ENCODE measurements around the gene MAGI2.

MAGI2 gene

DNA sequence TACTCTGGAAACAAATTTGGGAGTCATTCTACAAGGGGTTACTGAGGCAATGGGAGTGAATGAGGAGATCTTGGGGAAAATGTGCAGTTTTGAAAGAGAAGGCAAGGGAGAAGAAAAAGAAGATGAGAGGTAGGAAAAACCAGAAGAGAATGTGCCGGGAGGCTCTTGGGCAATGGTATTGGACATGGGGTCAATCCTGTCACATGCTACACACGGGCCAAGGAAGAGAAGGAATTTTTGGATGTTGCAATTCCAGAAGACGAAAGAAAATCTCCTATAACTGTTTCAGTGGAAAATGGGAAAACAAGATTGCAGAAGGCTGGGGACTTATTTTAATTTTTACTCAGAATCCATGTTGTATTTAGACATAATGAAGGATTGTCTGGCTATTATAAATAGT lies 1039.9 kb downstream of the MAGI2 start:
- DNase-seq (ENCODE audit: low read depth): no peak

DNA sequence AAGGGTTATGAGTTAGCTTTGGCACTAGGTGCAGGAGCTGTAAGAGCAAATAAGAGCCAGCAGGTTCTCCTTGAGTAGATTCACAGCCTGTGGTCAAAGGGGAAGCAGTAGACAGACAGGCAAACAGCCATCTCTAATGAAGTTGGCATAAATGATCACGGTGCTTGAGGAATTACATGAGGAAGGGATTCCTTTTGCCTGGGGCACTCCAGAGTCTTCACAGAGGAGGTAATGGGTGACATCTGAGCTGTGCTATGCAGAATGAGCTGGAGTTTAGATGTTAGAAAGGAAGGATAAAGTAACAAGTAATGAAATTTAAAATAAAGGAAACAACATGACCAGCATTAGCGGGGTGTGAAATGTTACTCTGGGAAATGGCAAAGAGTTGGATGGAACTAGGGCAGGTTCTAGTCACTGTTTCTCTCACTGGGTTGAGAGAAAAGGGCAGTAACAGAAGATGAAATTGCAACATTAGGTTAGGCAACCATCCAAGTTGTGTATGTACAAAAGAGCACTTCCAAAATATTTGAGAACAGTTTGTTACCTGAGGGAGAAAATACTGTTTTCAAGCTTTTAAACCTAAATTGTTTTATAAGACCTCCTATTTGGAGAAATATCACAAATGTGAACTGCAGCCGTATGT lies 1041.1 kb downstream of the MAGI2 start:
- no peak for DNase-seq (ENCODE audit: low read depth)

DNA sequence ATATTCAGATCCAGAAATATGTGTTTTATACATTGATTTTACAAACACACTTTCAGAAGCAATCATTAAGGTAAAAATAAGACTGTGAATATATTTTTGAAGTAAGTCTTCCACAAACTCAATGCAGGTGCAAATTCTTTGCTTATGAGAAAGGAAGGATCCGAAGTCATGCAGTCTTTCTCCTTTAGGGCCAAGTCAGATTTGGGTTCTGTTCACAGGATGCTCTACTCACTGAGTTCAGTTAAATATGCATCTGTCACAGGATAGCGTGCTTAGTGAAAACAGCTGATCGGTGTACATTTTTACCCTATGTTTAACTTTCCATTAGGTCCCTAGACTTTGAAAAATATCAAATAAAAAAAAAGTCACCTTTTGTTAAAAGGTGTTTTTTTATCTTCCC lies 1046.4 kb downstream of the MAGI2 start:
- DNase-seq (ENCODE audit: low read depth): no peak

DNA sequence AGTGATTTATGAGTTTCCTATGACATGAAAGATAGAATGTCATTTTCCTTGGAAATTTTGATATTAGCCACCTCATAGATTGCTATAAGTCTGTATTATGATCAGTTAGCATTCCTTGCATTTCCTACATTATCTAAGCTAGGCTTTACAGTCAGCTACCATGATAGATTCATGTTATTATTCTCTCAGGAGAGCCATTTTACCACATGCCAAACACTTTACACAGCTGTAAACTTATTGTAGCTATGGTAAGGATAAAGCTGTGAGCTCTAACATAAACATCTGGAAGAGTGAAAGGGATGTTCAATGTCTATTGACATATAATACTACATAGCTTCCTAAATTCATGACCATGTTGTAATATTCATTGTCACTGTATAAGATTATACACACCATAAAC lies 1046.9 kb downstream of the MAGI2 start:
- no peak for DNase-seq (ENCODE audit: low read depth)

DNA sequence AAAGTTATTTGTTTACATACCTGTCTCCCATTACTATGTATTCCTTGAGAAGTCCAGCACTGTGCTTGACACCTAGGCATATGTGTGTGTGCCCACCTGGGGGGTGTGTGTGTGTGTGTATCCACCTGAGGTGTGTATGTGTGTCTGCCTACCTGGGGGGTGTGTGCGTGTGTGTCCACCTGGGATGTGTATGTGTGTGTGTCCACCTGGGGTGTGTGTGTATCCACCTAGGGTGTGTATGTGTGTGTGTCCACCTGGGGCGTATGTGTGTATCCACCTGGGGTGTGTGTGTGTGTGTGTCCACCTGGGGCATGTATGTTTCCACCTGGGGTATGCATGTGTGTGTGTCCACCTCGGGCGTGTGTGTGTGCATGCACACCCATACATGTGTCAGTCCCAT lies 1051.4 kb downstream of the MAGI2 start:
- no peak for DNase-seq (ENCODE audit: low read depth)

DNA sequence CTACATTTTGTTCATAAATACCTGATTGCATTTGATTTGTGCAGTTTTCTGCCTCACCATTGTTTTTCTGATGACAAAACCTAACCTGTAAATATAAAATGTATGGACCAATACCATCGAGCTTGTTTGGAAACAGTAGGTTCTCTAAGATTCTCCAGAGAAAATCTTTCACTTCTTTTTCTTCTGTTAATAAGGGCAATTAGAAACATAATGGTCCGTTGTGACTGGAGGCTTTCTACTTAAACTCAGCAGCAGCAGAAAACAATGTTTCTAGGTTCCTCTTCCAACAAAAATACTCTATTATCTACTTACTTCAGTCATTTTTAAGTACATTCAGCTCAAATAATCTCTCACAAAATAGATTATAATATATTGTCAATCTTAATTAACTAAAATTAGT lies 1053.4 kb downstream of the MAGI2 start:
- DNase-seq (ENCODE audit: low read depth): no peak

DNA sequence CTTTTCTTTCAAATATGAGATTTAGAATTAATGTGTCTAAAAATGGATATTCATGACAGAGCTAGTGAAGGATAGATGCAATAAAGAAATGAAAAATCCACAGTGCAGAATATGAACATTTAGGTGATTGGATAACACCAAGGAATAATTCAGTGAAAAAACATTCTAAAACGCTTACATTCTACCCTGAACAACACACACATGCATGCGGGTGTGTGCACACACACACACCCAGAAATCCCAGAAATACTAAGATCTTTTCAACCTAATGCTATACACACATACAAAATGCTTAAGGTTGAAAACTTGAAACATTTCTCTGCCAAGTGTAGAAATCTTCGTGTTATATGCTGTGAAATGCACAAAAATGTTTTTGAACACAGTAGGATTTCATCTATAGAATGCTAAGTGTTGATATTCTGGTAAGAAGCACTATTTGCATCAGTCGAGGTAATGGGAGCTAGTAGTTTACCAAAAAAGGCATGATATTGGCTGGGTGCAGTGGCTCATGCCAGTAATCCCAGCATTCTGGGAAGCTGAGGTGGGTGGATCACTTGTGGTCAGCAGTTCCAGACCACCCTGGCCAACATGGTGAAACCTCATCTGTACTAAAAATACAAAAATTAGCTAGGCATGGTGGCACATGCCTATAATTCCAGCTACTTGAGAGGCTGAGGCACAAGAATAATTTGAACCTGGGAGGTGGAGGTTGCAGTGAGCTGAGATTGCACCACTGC lies 1054.3 kb downstream of the MAGI2 start:
- DNase-seq (ENCODE audit: low read depth): no peak

DNA sequence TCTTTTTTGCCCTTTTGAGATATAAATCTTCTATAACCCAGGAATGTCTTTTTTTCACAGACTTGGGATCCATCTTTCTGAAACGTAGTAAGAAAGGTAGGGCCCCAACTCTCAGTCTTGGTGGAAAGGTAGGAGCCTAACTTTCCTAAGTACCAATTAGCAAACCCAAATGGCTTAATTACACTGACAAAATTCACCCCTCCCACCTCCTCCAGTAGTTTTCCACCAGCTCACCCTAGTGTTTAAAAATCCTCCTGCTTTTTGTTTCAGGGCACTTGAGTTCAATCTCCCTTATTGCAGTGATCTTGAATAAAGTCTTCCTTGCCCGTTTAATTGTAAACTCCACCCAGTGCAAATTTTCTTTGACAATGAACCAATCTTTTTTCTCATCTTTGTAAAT lies 1054.9 kb downstream of the MAGI2 start:
- DNase-seq (ENCODE audit: low read depth): no peak

DNA sequence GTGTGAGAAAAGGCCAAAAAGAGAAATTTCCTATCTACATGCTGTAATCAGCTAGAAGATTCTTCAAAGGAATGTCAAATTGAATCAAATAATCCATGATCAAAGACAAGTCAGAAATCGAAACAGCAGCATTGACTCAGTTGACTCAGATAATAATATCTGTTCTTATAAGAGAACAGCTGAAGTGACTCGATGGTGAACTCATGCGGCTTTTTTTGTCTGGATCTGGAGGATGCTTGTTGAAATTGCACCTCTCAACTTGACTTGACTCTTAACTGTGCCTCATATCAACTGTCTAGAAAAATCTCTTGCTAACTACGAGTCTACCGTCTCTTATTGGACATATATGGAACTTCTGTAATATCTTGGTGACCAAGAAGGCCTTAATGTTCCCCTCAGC lies 1055.4 kb downstream of the MAGI2 start:
- DNase-seq (ENCODE audit: low read depth): no peak

DNA sequence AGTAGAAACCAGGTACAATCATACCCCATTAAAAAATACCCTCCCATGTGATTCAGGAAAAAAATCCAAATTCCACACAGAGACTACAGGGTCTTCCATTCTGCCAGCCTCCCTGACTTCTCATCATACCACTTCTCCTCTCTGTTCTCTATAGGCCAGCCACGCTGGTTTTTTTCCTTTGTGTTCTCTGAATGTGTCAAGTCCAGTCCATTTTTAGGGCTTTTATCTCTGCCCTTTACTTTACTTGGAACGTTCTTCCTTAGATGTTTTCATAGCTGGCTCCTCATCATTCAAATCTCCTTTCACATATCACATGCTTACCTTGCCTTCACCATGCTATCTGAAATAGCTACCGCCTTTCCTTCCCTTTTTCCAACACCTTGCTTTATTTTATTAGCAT lies 1057.3 kb downstream of the MAGI2 start:
- DNase-seq (ENCODE audit: low read depth): no peak

DNA sequence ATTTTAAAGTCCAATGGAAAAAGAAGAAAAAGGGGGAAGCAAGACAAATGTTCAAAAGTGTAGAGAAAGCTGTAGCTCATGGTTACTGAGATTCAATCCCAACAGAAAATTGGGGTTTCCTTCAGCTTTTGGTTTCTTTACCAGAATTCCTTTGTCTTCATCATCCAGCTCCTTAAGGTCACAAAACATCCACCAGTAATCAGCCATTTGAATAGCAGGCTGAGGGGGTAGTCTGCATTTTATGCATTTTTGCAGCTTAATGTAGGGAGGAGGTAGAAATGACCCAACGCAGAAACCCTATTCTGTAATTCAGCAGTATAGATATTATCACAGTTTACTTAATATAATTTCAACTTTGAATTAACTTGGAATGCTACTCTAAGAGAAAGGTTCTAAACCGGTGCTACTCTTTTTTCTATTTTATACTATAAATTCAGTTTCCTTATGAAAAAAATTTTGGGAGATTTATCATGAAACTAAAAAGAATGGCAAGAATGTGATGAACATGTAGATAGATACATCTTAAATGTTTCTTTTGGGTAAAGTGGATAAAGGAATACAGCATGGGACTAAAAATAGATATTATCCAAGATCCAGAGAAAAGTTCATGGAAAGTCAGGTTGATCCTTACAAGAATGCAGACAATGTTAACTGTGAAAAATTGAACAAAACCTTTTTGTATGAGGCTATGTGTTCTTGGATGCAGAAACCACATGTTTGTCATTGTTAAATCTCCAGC lies 1058.0 kb downstream of the MAGI2 start:
- no peak for DNase-seq (ENCODE audit: low read depth)

DNA sequence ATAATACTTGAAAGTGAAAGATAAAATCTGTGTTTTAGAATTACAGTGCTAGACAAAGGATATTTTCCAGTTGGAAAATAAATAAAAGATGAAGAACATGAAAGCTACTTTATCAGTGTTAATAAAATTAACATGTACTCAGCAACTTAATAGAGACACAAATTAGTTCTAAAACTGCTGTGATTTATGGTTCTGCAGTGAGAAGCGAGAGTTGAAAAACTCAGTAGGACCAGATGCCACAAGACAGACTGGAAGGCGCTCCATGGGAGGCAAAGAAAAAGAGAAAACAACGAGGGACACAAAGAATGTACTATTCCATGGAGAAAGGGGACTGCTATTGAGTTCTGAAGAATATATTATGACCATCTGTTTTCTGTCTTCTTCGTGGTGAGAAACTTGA lies 1064.4 kb downstream of the MAGI2 start:
- DNase-seq (ENCODE audit: low read depth): no peak

DNA sequence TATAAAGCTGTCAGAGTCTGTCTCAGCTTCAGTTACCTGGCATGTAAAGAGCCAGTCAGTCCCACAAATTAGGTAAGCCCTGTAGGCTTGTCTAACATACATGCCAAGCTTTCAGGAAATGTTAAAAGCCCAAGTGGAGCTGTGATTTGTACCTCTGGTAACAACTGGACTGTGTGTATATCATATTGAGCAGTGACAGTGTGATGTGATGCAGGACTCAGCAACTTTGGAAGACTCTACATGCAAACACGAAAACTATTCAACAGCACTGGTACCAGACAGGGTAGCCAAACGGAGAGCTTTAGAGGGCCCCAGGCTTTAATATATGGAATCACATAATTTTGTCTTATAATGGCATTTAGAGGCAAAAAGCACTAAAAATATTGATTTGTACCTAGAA lies 1066.9 kb downstream of the MAGI2 start:
- DNase-seq (ENCODE audit: low read depth): no peak

DNA sequence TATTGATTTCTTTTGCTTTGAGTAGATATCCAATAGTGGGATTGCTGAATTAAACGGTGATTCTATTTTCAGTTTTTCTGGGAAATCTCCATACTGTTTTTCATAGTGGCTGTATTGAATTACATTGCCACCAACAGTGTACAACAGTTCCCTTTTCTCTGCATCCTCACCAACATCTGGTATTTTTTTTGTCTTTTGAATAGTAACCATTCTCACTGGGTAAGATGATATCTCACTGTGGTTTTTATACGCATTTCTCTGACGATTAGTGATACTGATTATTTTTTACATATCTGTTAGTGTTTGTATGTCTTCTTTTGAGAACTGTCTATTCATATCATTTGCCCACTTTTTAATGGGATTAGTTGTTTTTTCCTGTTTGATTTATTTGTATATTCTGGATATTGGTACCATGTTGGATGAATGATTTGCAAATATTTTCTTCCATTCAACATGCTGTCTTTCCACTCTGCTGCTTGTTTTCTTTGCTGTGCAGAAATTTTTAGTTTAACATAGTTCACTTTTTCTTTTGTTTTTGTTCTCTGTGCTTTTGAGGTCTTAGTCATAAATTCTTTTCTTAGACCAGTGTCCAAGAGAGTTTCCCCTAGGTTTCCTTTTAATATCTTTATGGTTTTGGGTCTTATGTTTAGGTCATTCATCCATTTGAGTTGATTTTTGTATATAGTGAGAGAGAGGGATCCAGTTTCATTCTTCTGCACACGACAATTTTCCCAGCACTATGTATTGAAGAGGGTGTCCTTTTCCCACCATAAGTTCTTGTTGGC lies 1070.2 kb downstream of the MAGI2 start:
- no peak for DNase-seq (ENCODE audit: low read depth)

DNA sequence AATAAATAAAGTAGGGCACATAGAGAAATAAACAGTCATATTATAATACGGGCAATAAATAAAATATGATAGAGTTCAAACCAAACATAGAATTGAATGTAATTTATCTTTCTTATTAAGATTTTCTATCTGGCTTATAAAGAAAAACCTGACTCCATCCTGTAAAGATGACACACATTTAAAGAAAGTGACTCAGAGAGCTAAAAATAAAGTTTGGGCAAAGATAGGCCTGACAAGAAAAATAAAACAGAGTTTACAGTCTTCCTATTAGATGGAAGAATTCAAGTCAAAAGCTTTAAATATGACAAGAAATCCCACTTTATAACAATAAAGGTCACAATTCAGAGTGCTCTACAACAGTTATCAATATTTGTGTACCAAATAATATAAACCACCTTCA lies 1074.3 kb downstream of the MAGI2 start:
- DNase-seq (ENCODE audit: low read depth): no peak

DNA sequence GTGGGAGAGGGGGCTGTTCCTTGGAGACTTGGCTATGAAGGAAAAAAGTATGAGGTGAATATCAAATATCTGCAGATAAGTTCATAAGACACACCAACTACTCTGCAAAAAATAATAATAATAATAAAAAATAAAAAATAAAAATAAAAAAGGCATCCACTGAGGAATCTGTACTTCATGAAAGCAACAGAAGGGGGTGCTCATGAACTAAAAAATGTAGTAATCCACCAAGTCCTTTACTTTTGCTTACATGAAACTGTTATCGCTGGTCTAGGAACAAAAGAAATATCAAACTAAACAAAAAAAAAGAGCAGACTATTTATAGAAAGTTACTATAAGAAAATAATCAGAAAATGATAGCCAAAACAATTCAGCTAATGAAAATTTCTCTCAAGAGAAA lies 1075.9 kb downstream of the MAGI2 start:
- DNase-seq (ENCODE audit: low read depth): no peak

DNA sequence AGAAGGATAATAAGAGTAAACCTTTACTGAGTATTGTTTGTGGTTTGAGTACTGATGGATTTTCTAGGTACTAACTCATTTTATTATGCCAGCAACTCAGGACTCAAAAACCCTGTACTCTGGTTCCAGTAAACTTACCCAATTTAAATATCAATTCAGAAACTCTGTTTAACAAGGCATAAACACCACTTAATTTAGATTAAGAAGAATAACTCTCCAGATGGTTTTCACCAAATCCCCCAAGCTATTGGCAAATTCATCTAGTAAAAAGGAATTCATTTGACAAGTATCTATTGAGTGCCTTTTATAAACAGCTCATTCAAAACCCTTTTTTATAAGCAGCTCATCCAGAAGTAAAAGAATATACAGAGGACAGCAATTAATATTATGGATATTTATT lies 1082.5 kb downstream of the MAGI2 start:
- DNase-seq (ENCODE audit: low read depth): no peak

DNA sequence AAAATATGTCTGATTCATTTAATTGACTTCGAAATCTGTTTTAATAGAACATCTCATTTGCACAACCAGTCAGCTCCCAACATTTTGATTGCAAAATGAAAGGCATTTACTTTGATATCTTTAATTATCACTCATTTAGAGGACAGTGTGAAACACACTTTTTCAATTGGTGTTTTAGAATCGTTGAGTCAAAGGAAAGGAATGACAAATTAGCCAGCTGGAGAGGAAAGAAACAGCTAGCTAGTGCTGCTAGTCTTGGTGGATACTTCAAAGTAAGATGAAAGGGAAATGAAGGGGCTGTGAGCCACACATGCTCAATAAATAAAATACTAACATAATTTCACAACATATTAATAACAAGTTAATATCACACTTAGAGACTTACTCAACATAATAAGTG lies 1084.7 kb downstream of the MAGI2 start:
- DNase-seq (ENCODE audit: low read depth): no peak

DNA sequence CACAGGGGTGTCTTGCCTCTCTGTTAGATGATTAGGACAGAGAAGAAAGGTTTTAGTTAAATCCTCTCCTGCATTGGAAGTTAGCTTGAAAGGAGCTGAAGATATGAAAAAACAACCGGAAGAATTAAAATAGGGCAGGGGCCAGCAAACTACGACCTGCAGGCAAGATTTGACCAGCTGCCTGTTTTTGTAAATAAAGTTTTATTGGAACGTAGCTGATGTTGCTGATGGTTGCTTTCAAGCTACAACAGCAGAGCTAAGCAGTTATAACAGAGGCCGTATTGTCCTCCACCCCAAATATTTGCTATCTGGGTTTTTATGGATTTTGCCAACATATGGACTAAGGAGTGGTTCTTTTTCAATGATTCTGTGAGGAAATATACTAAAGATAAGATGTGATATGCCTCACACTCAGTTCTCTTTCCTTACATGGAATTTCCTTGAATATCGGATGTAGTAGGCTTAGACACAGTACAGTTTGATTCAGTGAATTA lies 1086.1 kb downstream of the MAGI2 start:
- no peak for DNase-seq (ENCODE audit: low read depth)

DNA sequence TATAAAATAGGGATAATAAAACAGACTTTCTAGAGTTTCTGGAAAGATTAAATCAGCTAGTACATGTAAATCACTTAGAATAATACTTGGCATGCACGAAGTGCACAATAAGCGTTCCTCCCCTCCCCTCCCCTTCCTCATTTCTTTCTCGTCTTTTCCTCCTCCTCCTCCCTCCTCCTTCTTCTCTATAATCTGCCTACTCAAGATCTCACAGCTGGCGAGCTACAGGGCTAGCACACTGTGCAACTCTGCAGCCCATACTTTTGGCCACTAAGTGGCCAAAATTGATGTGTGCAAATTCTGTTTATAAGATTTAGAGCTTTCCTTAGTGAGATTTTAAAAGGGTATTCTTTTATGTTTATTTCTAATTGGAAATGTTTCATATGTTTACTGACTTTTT lies 1089.6 kb downstream of the MAGI2 start:
- no peak for DNase-seq (ENCODE audit: low read depth)

DNA sequence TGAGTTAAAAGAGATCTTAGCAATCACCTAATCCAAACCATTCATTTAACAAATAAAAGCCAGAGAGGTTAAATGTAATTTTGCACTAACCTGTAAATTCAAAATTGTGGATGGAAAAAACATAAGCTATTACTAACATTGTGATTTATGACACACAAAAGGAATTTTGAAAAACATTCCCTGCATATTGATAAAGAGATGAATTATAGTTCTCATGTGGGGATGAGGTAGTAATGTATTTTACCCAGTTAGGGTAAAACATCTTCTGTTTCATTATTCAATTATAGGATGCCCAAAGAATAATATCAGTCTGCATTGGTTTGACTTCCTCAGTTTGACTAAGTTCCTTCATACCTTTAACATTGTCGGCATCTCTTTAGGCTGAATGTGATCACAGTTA lies 1093.6 kb downstream of the MAGI2 start:
- DNase-seq (ENCODE audit: low read depth): no peak

DNA sequence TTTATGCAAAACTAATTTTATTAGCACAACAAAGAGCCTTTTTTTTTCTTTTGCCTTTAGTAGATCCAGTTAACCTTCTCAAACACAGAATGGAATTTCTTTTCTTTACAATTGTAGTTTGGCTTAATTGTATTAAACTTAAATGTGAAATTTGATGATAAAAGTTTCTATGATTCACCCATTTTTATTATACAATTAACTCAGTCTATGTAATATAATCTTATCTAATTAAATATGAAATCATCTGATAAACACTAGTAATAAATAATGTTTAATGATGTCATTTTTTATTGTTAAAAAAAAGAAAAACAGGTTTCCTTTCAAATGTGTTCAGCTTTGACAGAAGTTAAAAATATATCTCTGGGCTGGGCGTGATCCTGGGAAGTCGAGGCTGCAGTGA lies 1095.8 kb downstream of the MAGI2 start:
- no peak for DNase-seq (ENCODE audit: low read depth)
